Measurements from ENCODE around the gene COL25A1.

Gene COL25A1

DNA sequence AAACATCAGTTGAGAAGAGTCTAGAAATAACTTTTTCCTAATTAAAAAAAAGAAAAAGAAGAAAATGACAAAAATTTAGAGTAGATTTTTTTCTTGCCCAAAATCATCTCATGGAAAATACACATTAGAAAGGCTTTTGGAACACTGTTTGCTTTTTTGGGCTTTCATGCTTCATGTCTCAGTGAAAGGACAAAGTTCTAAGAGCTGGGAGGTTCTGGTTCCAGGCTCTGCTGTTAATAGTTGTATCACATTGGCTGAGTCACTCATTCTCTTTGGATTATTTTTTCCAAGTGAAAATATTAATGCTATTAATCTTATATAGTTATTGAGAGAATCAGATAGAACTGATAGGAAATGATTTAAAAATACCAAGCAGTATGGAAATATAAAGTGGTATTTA lies 506.7 kb downstream of the COL25A1 start:
- in situ Hi-C loops (cut with MboI; ENCODE audit: low sequenced_read_pairs, unreplicated experiment) = no loop called here
- no peak for DNase-seq (ENCODE audit: low spot score)
- TF ChIP-seq, protein P1, sequence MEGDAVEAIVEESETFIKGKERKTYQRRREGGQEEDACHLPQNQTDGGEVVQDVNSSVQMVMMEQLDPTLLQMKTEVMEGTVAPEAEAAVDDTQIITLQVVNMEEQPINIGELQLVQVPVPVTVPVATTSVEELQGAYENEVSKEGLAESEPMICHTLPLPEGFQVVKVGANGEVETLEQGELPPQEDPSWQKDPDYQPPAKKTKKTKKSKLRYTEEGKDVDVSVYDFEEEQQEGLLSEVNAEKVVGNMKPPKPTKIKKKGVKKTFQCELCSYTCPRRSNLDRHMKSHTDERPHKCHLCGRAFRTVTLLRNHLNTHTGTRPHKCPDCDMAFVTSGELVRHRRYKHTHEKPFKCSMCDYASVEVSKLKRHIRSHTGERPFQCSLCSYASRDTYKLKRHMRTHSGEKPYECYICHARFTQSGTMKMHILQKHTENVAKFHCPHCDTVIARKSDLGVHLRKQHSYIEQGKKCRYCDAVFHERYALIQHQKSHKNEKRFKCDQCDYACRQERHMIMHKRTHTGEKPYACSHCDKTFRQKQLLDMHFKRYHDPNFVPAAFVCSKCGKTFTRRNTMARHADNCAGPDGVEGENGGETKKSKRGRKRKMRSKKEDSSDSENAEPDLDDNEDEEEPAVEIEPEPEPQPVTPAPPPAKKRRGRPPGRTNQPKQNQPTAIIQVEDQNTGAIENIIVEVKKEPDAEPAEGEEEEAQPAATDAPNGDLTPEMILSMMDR (IDR thresholded peaks at IDR 0.05; ENCODE audit: borderline replicate concordance, control extremely low read depth, extremely low read depth, insufficient read depth, missing control alignments) = no peak

DNA sequence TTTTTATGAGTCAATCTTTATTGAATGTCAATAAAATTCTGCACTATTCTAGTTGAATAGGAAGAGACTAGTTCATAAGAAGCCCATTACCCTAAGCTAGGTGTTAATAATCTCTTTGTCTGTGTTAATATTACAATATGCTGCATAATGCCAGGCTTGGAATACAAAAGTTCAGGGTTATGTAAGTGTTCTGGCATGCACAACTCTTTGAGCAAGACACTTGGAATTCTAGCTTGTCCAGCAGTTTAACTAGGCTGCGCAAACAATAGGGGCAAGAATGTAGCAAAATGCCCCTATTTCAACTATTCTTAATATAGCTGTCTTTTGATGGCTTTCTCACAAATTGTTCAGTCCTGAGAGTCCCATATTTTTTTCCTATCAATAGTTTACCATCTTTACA lies 508.3 kb downstream of the COL25A1 start:
- TF ChIP-seq, protein P1 (IDR thresholded peaks at IDR 0.05; ENCODE audit: borderline replicate concordance, control extremely low read depth, extremely low read depth, insufficient read depth, missing control alignments) = no peak
- no peak for DNase-seq (ENCODE audit: low spot score)
- in situ Hi-C loops (cut with MboI; ENCODE audit: low sequenced_read_pairs, unreplicated experiment) = no loop called here

GRCh38 chr4:108793415-108793814 lies 509.0 kb downstream of the COL25A1 start:
- TF ChIP-seq, protein P1 (IDR thresholded peaks at IDR 0.05; ENCODE audit: borderline replicate concordance, control extremely low read depth, extremely low read depth, insufficient read depth, missing control alignments) = no peak

DNA sequence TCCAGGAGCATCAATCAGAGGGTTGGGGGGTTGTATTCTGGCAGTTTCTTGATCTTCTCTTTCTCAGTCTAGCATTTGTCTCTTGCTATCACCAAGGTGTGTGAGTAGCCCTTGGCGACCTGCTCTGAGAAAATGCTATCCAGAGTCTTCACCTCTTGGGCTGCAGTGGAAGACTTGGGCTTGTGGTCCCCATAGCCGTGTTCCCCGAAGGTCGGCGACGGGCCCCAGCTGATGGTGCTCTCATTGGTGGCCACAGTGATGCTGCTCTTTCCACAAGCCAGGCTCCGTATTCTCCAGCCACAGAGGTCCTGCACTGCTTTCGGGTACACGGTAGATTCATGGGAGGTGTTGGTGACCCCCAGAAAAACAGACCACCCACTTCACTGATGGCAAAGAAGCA lies 513.7 kb downstream of the COL25A1 start:
- DNase-seq (ENCODE audit: low spot score) = no peak
- in situ Hi-C loops (cut with MboI; ENCODE audit: low sequenced_read_pairs, unreplicated experiment) = no loop called here
- TF ChIP-seq, protein P1 (IDR thresholded peaks at IDR 0.05; ENCODE audit: borderline replicate concordance, control extremely low read depth, extremely low read depth, insufficient read depth, missing control alignments) = no peak

More at GRCh38 chr4:108793415-108793814, 509.0 kb downstream of the COL25A1 start:
- DNase-seq (ENCODE audit: low spot score) = no peak
- in situ Hi-C loops (cut with MboI; ENCODE audit: low sequenced_read_pairs, unreplicated experiment) = no loop called here

- TF ChIP-seq, protein P1 (IDR thresholded peaks at IDR 0.05; ENCODE audit: borderline replicate concordance, control extremely low read depth, extremely low read depth, insufficient read depth, missing control alignments) = no peak
- DNase-seq (ENCODE audit: low spot score) = no peak
- in situ Hi-C loops (cut with MboI; ENCODE audit: low sequenced_read_pairs, unreplicated experiment) = no loop called here
These were observed 514.7 kb downstream of the COL25A1 start for GRCh38 chr4:108787724-108788123.

- TF ChIP-seq, protein P1 (IDR thresholded peaks at IDR 0.05; ENCODE audit: borderline replicate concordance, control extremely low read depth, extremely low read depth, insufficient read depth, missing control alignments) = no peak
- no peak for DNase-seq (ENCODE audit: low spot score)
- in situ Hi-C loops (cut with MboI; ENCODE audit: low sequenced_read_pairs, unreplicated experiment) = no loop called here
These were observed 515.4 kb downstream of the COL25A1 start for GRCh38 chr4:108787106-108787505.

DNA sequence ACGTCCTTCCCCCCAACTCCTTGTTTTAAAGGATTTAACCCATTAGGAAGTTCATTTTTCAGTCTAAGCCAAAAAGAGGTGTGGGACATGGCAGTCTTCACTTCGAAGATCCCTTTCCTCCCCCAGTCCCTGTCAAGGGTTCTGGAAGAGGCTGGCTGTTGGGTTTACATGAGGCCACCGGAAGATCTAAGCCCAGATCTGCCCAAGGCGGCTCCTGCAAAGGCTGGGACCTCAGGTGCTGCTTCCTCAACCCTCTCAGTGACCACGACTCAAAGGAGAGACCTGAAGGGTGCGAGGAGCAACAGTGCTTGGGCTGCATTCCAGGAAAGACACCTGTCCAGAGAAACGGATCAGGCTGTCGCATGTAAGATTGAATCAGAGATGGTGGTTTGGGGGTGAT lies 516.1 kb downstream of the COL25A1 start:
- in situ Hi-C loops (cut with MboI; ENCODE audit: low sequenced_read_pairs, unreplicated experiment) = no loop called here
- TF ChIP-seq, protein P1 (IDR thresholded peaks at IDR 0.05; ENCODE audit: borderline replicate concordance, control extremely low read depth, extremely low read depth, insufficient read depth, missing control alignments) = no peak
- DNase-seq (ENCODE audit: low spot score) = no peak

Data from GM13976 (cell line).